SW 1271 (cell line): ENCODE data around the gene DENND1A.
A peak's percentile ranks its signal among the peaks of the same experiment; 100 is the strongest.

ENCODE experiments used
- DNase-seq, 2 experiments: peaks; one replicate each; lab custom pipeline; 2025; lab: John Stamatoyannopoulos, UW

DENND1A gene

GRCh38 chr9:123863164-123863855 lies 66.6 kb downstream of the DENND1A start:
- no peak for DNase-seq

- no peak for DNase-seq
Measured at GRCh38 chr9:123861756-123862120, 68.2 kb downstream of the DENND1A start.

- DNase-seq: no peak
Measured at GRCh38 chr9:123861086-123861755, 68.7 kb downstream of the DENND1A start.

GRCh38 chr9:123860603-123861002 lies 69.3 kb downstream of the DENND1A start:
- no peak for DNase-seq

- no peak for DNase-seq
Measured at GRCh38 chr9:123852403-123852802, 77.5 kb downstream of the DENND1A start.

- no peak for DNase-seq
Measured at GRCh38 chr9:123851851-123852250, 78.1 kb downstream of the DENND1A start.

- no peak for DNase-seq
Measured at GRCh38 chr9:123848447-123849085, 81.4 kb downstream of the DENND1A start.

- DNase-seq: no peak
Measured at GRCh38 chr9:123846966-123847365, 83.0 kb downstream of the DENND1A start.

GRCh38 chr9:123843703-123844102 lies 86.2 kb downstream of the DENND1A start:
- no peak for DNase-seq

- no peak for DNase-seq
Measured at GRCh38 chr9:123835821-123836220, 94.1 kb downstream of the DENND1A start.

- no peak for DNase-seq
Measured at GRCh38 chr9:123834889-123835562, 94.9 kb downstream of the DENND1A start.

GRCh38 chr9:123834218-123834888 lies 95.6 kb downstream of the DENND1A start:
- no peak for DNase-seq

GRCh38 chr9:123832858-123833650 lies 96.9 kb downstream of the DENND1A start:
- DNase-seq: no peak

- no peak for DNase-seq
Measured at GRCh38 chr9:123832176-123832575, 97.8 kb downstream of the DENND1A start.

GRCh38 chr9:123828449-123828848 lies 101.5 kb downstream of the DENND1A start:
- DNase-seq: peak in 1 of 2 experiments; percentile 29

- peak in 1 of 2 experiments; percentile 29 for DNase-seq
Measured at GRCh38 chr9:123825342-123826060, 104.4 kb downstream of the DENND1A start.

GRCh38 chr9:123823194-123823947 lies 106.6 kb downstream of the DENND1A start:
- no peak for DNase-seq

- no peak for DNase-seq
Measured at GRCh38 chr9:123821619-123822018, 108.3 kb downstream of the DENND1A start.

- DNase-seq: no peak
Measured at GRCh38 chr9:123820139-123820538, 109.8 kb downstream of the DENND1A start.
